K562 (cell line): ENCODE results near the gene EMC9. TPM values are rescaled to one million over a fixed set of nuclear protein-coding genes. Genes with fewer than 3 reads are reported as not detected.

ENCODE experiments used
- ATAC-seq: fragments of 200-7000 bp; cut with Tn5 transposase; 3 replicates; pipeline ENCODE4 v1.9.1; 2020; ENCODE audit warnings: moderate library complexity
- BruUV-seq: library from RNA; stranded (reverse); fragments of 400-500 nt; replicated peaks from 2 replicates; lab custom pipeline; 2021; lab: Mats Ljungman, UMichigan
- CTCF ChIA-PET: fragments of 300-600 bp; formaldehyde crosslinking; extraction: SDS; loops from one replicate; lab custom pipeline; 2021; ENCODE audit warnings: low intra/inter-chr PET ratio; lab: Yijun Ruan, JAX
- POLR2A ChIA-PET: fragments of 300-600, 350-650 bp; sonication (Branson Sonifier 250); formaldehyde crosslinking; extraction: SDS; loops from one replicate; lab custom pipeline; 2021; ENCODE audit warnings: antibody characterized with exemption, inconsistent platforms; lab: Yijun Ruan, JAX
- DNase-seq, 4 experiments: peaks; one replicate each; pipeline versions ENCODE4 v3.0.0 to v3.0.0-alpha.2; 2011 to 2018; ENCODE audit warnings: low spot score in 3 of 4, mixed read lengths in 3 of 4; ENCODE audit errors: extremely low read depth in 1 of 4
- FAIRE-seq: peaks from 2 replicates; lab custom pipeline; 2011; peaks lifted over from hg19 to GRCh38; lab: Jason Lieb, UNC
- H2AFZ ChIP-seq: 2 replicates; pipeline ENCODE4 v1.6.0; 2011; ENCODE audit warnings: low read depth, low read length, control low read depth, inconsistent platforms
- H3K27ac ChIP-seq: fragments of 200-600 bp; 3 replicates; pipeline ENCODE4 v1.8.0; 2011; ENCODE audit warnings: low read depth, mild to moderate bottlenecking, control low read depth, inconsistent platforms, low read length, moderate library complexity, mixed read lengths; ENCODE audit errors: extremely low read depth
- H3K27me3 ChIP-seq, 2 experiments: fragments of 300-600 bp in 1 of 2; 2 replicates in 1 of 2; 3 replicates in 1 of 2; pipeline versions ENCODE4 v1.6.0 to v1.8.0; 2011; ENCODE audit warnings: inconsistent platforms in 2 of 2, low read length in 2 of 2, mild to moderate bottlenecking in 1 of 2, mixed read lengths in 1 of 2, moderate library complexity in 1 of 2; ENCODE audit not compliant: control insufficient read depth in 2 of 2, insufficient read depth in 2 of 2
- H3K36me3 ChIP-seq: fragments of 300-600 bp; 3 replicates; pipeline ENCODE4 v1.8.0; 2011; ENCODE audit warnings: mild to moderate bottlenecking, low read length, inconsistent platforms; ENCODE audit not compliant: control insufficient read depth, insufficient read depth
- H3K4me1 ChIP-seq, 2 experiments: fragments of 200-600 bp in 1 of 2; replicated peaks in 1 of 2; 2 replicates in 1 of 2; 3 replicates in 1 of 2; pipeline versions ENCODE4 v1.5.1 to v1.8.0; 2011; ENCODE audit warnings: inconsistent platforms in 2 of 2, low read length in 2 of 2, mild to moderate bottlenecking in 1 of 2, mixed read lengths in 1 of 2, moderate library complexity in 1 of 2; ENCODE audit not compliant: control insufficient read depth in 2 of 2, insufficient read depth in 2 of 2
- H3K4me2 ChIP-seq: 2 replicates; pipeline ENCODE4 v1.6.1; 2011; ENCODE audit warnings: low read length, control low read depth, inconsistent platforms, mixed read lengths; ENCODE audit not compliant: insufficient read depth
- H3K4me3 ChIP-seq: fragments of 200-600 bp; sonication (generic), shearing (Covaris generic); 2 replicates; pipeline ENCODE4 v1.5.1; 2016; ENCODE audit warnings: control low read depth, inconsistent platforms
- H3K79me2 ChIP-seq: fragments of 200-600 bp; 3 replicates; pipeline ENCODE4 v1.8.0; 2011; ENCODE audit warnings: low read length, inconsistent platforms; ENCODE audit not compliant: control insufficient read depth, insufficient read depth
- H3K9ac ChIP-seq, 2 experiments: 2 replicates each; pipeline versions ENCODE4 v1.6.0 to v1.6.1; 2011; ENCODE audit warnings: low read depth in 2 of 2, low read length in 2 of 2, control low read depth in 1 of 2, inconsistent platforms in 1 of 2, mild to moderate bottlenecking in 1 of 2, mixed read lengths in 1 of 2; ENCODE audit not compliant: insufficient read depth in 1 of 2
- H3K9me1 ChIP-seq: one replicate; pipeline ENCODE4 v1.6.0; 2011; ENCODE audit warnings: inconsistent platforms, mild to moderate bottlenecking, low read length, moderate library complexity; ENCODE audit not compliant: control insufficient read depth, insufficient read depth
- H3K9me3 ChIP-seq: replicated peaks from 2 replicates; pipeline ENCODE4 v1.5.1; 2011; ENCODE audit warnings: low read depth, low read length, inconsistent platforms; ENCODE audit not compliant: control insufficient read depth, insufficient read depth
- H4K20me1 ChIP-seq: replicated peaks from 2 replicates; pipeline ENCODE4 v1.6.1; 2011; ENCODE audit warnings: low read length, inconsistent platforms, mixed read lengths; ENCODE audit not compliant: control insufficient read depth, insufficient read depth
- CAMTA2 ChIP-seq: fragments of 250-450 bp; sonication (Bioruptor Pico); conservative IDR thresholded peaks from 2 replicates; pipeline ENCODE4 v1.5.1; 2022
- CEBPG ChIP-seq, 3 experiments: fragments of 200-800 bp in 1 of 3; sonication (Bioruptor generic) in 1 of 3; sonication (generic) in 1 of 3; formaldehyde crosslinking in 1 of 3; IDR thresholded peaks in 2 of 3; conservative IDR thresholded peaks in 1 of 3; 2 replicates each; pipeline versions ENCODE4 v1.6.1 to v1.8.0; 2016 to 2022; ENCODE audit warnings: missing compliant biosample characterization in 2 of 3, missing genetic modification characterization in 2 of 3, mild to moderate bottlenecking in 1 of 3, missing genetic modification reagents in 1 of 3
- ESRRB ChIP-seq: fragments of 250-450 bp; sonication (Bioruptor Pico); IDR thresholded peaks from 2 replicates; pipeline ENCODE4 v1.5.0; 2020; ENCODE audit warnings: mild to moderate bottlenecking, moderate library complexity, borderline replicate concordance
- POLR3A ChIP-seq: IDR thresholded peaks from 2 replicates; pipeline ENCODE4 v1.6.1; 2011; ENCODE audit warnings: borderline replicate concordance, mild to moderate bottlenecking, moderate library complexity; ENCODE audit not compliant: insufficient read length, insufficient read depth; ENCODE audit errors: extremely low read depth
- RBFOX2 ChIP-seq: fragments of 200-400 bp; formaldehyde crosslinking; IDR thresholded peaks from 2 replicates; pipeline ENCODE4 v1.6.1; 2017; ENCODE audit warnings: low read depth, mild to moderate bottlenecking, low read length, moderate library complexity
- U2AF1 ChIP-seq: fragments of 200-400 bp; formaldehyde crosslinking; optimal IDR thresholded peaks from 2 replicates; pipeline ENCODE3; 2017; ENCODE audit warnings: mild to moderate bottlenecking, low read depth, low read length, moderate library complexity
- WGBS: fragments of 100-300 bp; shearing (Covaris generic); methylation state at CpG from one replicate; pipeline ENCODE4 v1.1.6; 2016; ENCODE audit warnings: low coverage, mixed read lengths; ENCODE audit not compliant: insufficient coverage; ENCODE audit errors: missing lambda C conversion rate; 5-methylcytosine and 5-hydroxymethylcytosine counted together
- in situ Hi-C: fragments of 300-500 bp; cut with MboI; formaldehyde crosslinking; loops from 4 replicates; pipeline ENCODE4 v1.15.0; 2018; ENCODE audit warnings: inconsistent platforms, mixed read lengths
- intact Hi-C: fragments of 100-400 bp; cut with micrococcal nuclease; formaldehyde crosslinking; loops from 2 replicates; pipeline ENCODE4 v1.14.2; 2022
- polyA plus RNA-seq, 8 experiments: library from polyadenylated mRNA; depleted of rRNA in 4 of 8; stranded (reverse) in 5 of 8; unstranded in 3 of 8; fragments of >200 nt; fragmentation: Nextera tagmentation in 2 of 8; fragmentation: Illumina TruSeq in 1 of 8; extraction: Ambion mirVana in 2 of 8; extraction: Trizol in 1 of 8; gene quantifications; 2 replicates each; pipeline versions ENCODE4 v1.2.1 to v1.2.3, GENCODE V29; 2011 to 2014; ENCODE audit warnings: inconsistent platforms in 1 of 8, missing spikeins in 1 of 8
- total RNA-seq, 7 experiments: library from RNA; depleted of rRNA in 6 of 7; stranded (reverse); fragments of >200 nt in 6 of 7; fragmentation: Illumina TruSeq in 2 of 7; extraction: Trizol in 2 of 7; gene quantifications; 2 replicates each; pipeline versions ENCODE4 v1.2.1 to v1.2.3, GENCODE V29; 2011 to 2021; ENCODE audit warnings: low replicate concordance in 1 of 7
- TF ChIP-seq, protein P1 (sequence below), 2 experiments: fragments of 450-650 bp; IDR thresholded peaks; 2 replicates each; pipeline ENCODE4 v1.6.1; 2016
- TF ChIP-seq, protein P2 (sequence below): sonication (generic); formaldehyde crosslinking; IDR thresholded peaks from 2 replicates; pipeline ENCODE4 v1.8.1; 2022; ENCODE audit warnings: missing genetic modification reagents
- TF ChIP-seq, protein P3 (sequence below), 2 experiments: IDR thresholded peaks in 1 of 2; conservative IDR thresholded peaks in 1 of 2; 2 replicates each; pipeline ENCODE4 v1.6.1; 2016; ENCODE audit warnings: low read depth in 2 of 2, mild to moderate bottlenecking in 1 of 2, missing compliant biosample characterization in 1 of 2, missing genetic modification characterization in 1 of 2, moderate library complexity in 1 of 2

The EMC9 gene
- total and polyA plus RNA-seq, 9 of the 15 experiments (the other 6 are each of a cell fraction or from before 2014, with no cell fraction given), result 3.1 to 13.2 (median 7.8) TPM

DNA sequence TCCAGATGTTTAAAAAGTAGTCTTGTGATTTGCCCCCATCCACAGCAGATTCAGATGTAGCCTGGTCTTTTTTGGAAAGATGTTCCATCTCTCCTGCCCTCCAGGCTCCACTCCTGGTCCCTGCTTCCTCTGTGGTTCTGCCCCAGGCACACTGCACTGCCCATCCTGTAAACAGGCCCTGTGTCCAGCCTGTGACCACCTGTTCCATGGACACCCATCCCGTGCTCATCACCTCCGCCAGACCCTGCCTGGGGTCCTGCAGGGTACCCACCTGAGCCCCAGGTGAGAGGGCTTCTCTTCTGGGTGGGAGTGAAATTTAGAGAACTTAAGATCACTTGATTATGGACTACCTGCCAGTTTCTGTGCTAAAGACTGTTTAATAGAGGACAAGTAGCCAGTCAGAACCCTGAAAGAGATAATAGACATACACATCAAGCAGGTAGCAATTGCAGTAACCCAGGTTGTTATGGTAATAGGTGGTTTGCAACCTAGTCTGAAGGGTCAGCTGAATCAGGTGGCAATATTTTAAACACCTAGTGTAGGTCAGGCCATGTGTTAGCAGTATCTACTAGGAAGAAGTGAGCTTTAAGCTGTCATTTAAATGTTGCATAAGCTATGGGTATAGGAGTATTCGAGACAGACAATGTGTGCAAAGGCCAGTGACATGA lies 8.0 kb upstream of the EMC9 start:
- 77% methylated on average over 3 of the region's 3 CpGs for WGBS
- Histone ChIP-seq H3K27me3 (no peaks in the 10 kb centered on the region), H3K36me3 (peaks cover 48% of the 10 kb centered on the region; the same call in 2 of the 3 replicates), H3K27ac (no peak overlapping the region), H3K9me1 (peaks cover 5% of the 10 kb centered on the region), H3K4me3 (no peak overlapping the region), H2AFZ (no peak overlapping the region), H3K4me1 (peaks cover 17 to 35% of the 10 kb centered on the region in 2 experiments; a peak in 4 of 5 replicates), H3K9ac (no peak overlapping the region), H3K4me2 (no peak overlapping the region), H3K9me3 (no peaks in the 10 kb centered on the region), H3K79me2 (peaks cover 34% of the 10 kb centered on the region), H4K20me1 (no peaks in the 10 kb centered on the region)
- intact Hi-C loops, result loop anchor here (10.0 kb wide), 1 partner anchor 55 kb away; the partner anchor contains the start of gene PCK2
- TF ChIP-seq, protein P1, sequence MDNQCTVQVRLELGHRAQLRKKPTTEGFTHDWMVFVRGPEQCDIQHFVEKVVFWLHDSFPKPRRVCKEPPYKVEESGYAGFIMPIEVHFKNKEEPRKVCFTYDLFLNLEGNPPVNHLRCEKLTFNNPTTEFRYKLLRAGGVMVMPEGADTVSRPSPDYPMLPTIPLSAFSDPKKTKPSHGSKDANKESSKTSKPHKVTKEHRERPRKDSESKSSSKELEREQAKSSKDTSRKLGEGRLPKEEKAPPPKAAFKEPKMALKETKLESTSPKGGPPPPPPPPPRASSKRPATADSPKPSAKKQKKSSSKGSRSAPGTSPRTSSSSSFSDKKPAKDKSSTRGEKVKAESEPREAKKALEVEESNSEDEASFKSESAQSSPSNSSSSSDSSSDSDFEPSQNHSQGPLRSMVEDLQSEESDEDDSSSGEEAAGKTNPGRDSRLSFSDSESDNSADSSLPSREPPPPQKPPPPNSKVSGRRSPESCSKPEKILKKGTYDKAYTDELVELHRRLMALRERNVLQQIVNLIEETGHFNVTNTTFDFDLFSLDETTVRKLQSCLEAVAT (IDR thresholded peaks at IDR 0.05), result no peak
- no peak for TF ChIP-seq POLR3A
- no peak for TF ChIP-seq RBFOX2
- TF ChIP-seq, protein P2, sequence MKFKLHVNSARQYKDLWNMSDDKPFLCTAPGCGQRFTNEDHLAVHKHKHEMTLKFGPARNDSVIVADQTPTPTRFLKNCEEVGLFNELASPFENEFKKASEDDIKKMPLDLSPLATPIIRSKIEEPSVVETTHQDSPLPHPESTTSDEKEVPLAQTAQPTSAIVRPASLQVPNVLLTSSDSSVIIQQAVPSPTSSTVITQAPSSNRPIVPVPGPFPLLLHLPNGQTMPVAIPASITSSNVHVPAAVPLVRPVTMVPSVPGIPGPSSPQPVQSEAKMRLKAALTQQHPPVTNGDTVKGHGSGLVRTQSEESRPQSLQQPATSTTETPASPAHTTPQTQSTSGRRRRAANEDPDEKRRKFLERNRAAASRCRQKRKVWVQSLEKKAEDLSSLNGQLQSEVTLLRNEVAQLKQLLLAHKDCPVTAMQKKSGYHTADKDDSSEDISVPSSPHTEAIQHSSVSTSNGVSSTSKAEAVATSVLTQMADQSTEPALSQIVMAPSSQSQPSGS (CRISPR knock-in tag), result no peak
- TF ChIP-seq CEBPG (CRISPR knock-in tag; IDR thresholded peaks at IDR 0.05), result no peak
- TF ChIP-seq CEBPG (tag; conservative IDR thresholded peaks at IDR 0.05 in 1 of 2, IDR thresholded peaks at IDR 0.05 in 1 of 2), result no peak
- TF ChIP-seq, protein P3, sequence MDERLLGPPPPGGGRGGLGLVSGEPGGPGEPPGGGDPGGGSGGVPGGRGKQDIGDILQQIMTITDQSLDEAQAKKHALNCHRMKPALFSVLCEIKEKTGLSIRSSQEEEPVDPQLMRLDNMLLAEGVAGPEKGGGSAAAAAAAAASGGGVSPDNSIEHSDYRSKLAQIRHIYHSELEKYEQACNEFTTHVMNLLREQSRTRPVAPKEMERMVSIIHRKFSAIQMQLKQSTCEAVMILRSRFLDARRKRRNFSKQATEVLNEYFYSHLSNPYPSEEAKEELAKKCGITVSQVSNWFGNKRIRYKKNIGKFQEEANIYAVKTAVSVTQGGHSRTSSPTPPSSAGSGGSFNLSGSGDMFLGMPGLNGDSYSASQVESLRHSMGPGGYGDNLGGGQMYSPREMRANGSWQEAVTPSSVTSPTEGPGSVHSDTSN (CRISPR knock-in tag; IDR thresholded peaks at IDR 0.05; ENCODE audit: low read depth), result no peak
- TF ChIP-seq, protein P3 (tag; conservative IDR thresholded peaks at IDR 0.05; ENCODE audit: low read depth), result no peak
- no peak for TF ChIP-seq ESRRB (CRISPR knock-in tag)
- no peak for TF ChIP-seq CAMTA2 (CRISPR knock-in tag)
- no peak for TF ChIP-seq U2AF1
- DNase-seq (no peak), FAIRE-seq (no peak), ATAC-seq (no peak)
- POLR2A ChIA-PET, result interaction anchor here (0.5 to 1.2 kb wide), 2 partner anchors 8 to 12 kb away, joined by 4 read pairs; partner anchors contain the start of gene EMC9
- in situ Hi-C loops, result no loop called here
- no TSS peak for BruUV-seq
- CTCF ChIA-PET, result no interaction called here
